CD4-positive, alpha-beta T cell treated with Interleukin-17A for 1 hour (primary cell): ENCODE measurements around the gene HRC.
"Not testable (repeated sequence)": the region's sequence is repeated elsewhere in the genome, so short reads cannot be mapped to it uniquely, and the experiment has no call there.

ENCODE experiments used
- DNase-seq: peaks from one replicate; pipeline ENCODE4 v3.0.0-alpha.2; 2020

HRC gene

GRCh38 chr19:49132974-49133609, 22.1 kb downstream of the HRC start:
- peak; percentile 48 for DNase-seq

- no peak for DNase-seq
Observed at GRCh38 chr19:49130325-49130724, 24.9 kb downstream of the HRC start.

DNA sequence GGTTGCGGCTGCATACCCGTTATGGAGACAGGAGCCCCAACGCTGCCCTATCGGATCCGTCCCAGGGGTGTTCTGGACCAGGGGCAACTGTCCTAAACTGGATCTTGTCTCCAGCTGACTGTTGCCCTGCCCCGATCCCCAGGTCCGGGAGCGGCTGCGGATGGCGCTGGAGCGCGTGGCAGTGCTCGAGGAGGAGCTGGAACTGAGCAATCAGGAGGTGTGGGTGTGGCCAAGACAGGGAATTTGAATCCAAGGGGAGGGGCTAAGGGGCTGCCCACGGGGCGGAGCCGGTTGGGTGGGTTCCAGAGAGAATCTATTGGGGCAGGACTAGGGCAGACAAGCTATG, 26.0 kb downstream of the HRC start:
- no peak for DNase-seq

DNA sequence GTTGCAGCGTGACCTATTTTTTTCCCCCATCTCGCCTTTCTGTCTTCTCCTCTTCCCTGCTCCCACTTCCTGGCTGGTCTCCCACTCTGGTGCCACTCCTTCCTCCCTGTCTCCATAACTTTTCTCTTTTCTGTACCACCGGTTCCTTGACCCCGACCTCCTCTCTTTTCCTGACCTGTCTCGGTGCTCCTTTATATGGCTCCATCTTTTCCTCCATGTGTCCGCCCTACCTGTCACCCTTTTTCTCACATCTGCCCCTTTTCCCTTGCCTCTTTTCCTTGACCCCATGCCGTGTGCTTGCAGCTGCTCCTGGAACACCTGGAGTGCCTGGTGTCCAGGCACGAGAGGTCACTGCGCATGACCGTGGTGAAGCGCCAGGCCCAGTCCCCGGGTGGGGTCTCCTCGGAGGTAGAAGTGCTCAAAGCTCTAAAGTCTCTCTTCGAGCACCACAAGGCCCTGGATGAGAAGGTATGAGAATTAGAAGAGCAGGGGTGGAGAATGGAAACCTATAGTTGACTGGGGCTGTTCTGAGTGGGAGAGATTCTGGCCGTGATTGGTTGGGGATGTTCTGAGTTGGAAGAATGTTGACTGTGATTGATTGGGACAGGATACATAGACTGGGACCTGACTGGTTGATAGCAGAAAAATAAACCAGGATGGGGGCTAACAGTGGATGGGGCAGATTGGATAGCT, 26.5 kb downstream of the HRC start:
- no peak for DNase-seq

- peak; percentile 97 for DNase-seq
Observed at GRCh38 chr19:49127674-49128544, 27.3 kb downstream of the HRC start.

DNA sequence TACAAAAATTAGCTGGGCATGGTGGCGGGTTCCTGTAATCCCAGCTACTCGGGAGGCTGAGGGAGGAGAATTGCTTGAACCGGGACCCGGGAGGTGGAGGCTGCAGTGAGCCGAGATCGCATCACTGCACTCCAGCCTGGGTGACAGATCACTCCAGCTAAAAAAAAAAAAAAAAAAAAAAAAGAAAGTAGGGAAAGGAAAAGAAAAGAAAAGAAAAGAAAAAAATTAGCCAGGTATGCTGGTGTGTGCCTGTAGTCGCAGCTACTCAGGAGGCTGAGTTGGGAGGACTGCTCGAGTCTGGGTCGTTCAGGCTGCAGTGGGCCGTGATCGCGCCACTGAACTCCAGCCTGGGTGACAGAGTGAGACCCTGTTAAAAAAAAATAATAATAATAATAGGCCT, 28.0 kb downstream of the HRC start:
- DNase-seq = not testable (repeated sequence)

- DNase-seq = no peak
Observed at GRCh38 chr19:49126575-49126974, 28.6 kb downstream of the HRC start.

DNA sequence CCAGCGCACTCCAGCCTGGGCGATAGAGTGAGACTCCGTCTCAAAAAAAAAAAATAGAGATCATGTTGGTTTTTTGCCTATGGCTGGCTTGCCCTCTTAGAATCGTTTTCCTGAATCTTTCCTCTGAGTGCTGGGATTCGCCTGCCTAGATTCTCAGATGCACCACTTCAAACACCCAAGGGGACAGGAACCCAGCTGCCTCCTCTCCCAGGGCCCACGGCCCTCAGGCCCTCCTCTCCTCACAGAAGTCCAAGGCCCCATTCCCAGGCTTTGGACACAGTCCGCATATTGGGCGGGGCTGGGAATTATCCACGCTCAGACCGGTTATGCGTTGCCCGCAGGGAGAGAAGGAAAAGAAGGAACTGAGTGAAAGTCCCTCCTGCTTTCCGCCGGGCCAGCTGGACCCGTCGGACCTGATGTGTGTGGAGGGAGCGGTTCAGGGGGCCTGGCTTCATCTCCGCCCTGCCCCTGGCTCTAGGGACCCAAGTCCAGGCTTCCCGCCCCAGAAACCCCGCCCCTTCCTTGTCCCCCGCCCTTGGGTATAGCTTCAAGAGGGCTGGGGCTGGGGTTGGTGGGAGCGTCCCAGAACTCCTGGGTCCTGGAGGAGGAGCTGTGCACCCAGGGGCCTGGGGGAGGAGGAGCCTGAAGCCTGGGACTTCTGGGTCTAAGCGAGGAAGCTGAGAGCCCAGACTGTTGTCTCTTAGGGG, 30.0 kb downstream of the HRC start:
- no peak for DNase-seq

- not testable (repeated sequence) for DNase-seq
Observed at GRCh38 chr19:49123285-49123684, 31.9 kb downstream of the HRC start.

- not testable (repeated sequence) for DNase-seq
Observed at GRCh38 chr19:49121841-49122240, 33.4 kb downstream of the HRC start.

DNA sequence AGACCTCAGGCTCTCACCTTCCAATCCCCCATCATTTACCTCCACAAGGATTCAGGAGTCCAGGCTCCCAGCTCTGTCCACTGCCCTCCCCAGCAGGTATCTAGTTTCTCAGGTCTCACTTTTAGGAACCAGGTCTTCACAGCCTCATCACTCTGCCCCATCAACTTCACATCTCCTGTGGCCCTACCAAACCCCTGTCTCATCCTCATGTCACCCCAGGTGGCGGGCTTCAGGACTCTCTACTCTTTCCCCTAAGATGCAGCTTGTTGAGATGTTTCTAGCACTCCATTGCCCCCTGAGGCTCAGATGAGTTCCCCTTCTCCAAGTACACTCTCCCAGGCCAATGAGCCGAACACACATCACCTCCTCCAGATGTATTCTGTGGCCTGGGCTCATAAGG, 34.3 kb downstream of the HRC start:
- DNase-seq = no peak

DNA sequence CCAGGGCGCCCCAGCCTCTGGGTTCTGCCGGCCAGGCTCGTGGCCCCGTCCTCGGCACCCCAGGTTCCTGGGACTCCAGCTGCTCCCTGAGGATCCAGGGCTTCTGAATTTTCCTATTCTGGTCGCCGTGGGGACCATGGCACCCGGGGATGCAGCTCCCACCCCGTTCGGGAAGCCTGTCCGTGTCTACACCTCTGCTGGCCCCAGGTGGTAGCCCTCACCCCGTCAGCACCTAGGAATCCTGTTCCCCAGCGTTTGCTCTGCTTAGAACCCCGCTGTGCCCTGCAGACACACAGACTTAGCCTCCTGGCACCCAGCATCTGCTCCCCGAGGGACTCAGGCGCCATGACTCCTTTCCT, 34.9 kb downstream of the HRC start:
- no peak for DNase-seq

GRCh38 chr19:49119411-49120324, 35.5 kb downstream of the HRC start, which contains the start of gene PPFIA3:
Gene PPFIA3, plus strand, starts transcription at chr19:49119544. Its CDS starts 8,330 bp downstream, at chr19:49127874.
- DNase-seq = peak; percentile 22

DNA sequence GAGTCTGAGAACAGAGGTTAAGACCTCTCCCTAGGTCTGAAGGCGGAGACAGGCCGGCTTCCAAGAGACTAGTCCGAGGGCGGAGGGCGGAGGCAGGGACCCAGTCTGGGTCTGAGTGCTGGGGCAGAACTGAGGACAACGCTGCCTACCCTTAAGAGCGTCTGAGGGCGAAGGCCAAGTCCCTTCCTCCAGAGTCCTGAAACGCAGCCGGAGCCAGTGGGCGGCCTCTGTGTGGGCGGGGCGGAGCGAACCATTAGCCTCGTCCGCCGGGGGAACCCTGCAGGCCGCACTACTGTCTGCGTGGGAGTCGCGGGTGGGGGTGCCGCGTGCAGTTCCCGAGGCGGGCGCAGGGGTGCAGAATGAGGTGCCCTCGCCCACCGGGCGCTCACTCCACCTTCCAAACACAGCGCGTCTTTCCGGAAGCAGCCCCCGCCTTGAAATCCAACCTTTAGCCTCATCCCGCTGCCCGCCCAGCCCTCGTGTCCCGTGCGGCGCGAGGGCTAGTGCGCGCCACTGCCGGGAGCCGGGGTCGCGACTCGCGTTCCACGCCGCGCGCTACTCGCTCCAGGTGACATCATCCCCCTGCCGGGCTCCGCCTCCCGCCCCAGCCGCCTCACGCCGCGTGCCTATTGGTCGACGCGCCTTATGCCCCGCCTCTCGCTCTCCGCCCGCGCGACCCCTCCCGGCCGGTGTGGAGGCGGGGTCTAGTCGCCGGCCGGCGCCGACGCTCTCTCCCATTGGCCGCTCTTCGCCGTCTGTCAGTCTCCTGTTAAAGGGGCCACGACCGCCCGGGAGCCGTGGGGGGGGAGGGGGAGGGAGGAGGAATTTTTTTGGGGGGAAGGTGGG, 36.4 kb downstream of the HRC start, which contains the start of gene C19orf73:
TSS of gene C19orf73 (minus strand) at position 579 of the 846 bp plus-strand sequence. CDS start at position 458, 121 bp downstream.
- DNase-seq = peak; percentile 97

- no peak for DNase-seq
Observed at GRCh38 chr19:49117677-49118564, 37.3 kb downstream of the HRC start.

DNA sequence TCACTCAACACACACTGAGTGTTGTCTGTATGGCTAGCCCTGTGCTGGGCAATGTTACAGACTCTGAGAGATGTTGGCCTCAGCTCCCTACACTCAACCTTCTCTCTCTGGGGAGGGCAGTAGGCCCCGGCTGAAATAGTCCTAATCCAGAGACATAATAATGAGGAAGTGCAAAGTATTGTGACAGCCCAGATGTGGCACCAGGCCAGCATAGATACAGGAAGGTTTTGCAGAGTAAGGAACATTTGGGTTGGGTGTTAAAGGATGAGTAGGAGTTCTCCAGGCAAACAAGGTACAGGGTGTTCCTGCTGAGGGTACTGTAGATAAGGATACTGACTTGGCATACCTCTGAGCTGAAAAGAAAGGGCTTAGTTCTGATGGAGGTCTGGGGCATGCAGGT, 38.7 kb downstream of the HRC start:
- no peak for DNase-seq

GRCh38 chr19:49114630-49115363, 40.4 kb downstream of the HRC start:
- peak; percentile 62 for DNase-seq

DNA sequence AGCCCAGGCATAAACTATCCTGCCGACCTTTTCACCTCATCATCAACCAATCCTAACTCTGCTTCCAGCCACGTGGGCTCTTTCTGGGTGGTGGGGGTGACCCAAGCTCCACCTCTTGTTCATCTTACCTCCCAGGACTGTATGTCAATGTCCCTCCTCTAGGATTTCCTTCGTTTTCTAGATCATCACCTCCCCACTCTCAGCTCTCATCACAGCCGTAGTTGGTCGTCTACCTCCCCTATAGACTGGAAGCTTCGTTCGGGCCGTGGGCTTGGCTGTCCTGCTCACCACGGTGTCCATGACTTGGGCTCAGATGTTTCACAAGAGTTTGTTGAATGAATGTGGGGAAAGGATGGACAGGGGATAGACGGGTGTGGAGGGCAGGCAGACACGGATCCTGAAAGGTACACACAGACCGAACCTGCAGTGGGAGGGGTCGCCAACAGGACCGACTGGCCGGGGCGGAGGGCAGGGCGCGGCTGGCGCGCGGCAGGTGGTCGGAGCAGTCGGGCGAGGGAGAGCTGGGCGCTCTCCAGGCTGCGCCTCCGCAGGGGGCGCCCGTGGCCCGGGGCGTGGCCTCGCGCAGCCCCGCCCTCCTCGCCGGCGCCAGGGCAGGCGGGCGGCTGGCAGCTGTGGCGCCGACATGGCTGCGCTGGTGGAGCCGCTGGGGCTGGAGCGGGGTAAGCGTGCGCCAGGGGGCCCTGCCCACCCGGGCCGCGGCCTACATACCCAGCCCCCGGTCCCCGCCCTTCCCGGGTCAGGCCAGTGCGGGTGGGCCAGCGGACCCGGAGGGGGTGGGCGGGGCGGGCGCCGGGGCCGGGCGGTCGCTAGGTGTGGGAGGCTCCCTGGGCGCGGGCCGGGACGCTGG, 41.2 kb downstream of the HRC start, which contains the start of gene LIN7B:
TSS of gene LIN7B (plus strand) at position 609 of the 868 bp plus-strand sequence. CDS start at position 644, 35 bp downstream.
- peak; percentile 79 for DNase-seq
